Measurements from ENCODE around the gene GSTT4. TPM values are rescaled to one million over a fixed set of nuclear protein-coding genes. Genes with fewer than 3 reads are reported as not detected.
"Not testable (repeated sequence)": the region's sequence is repeated elsewhere in the genome, so short reads cannot be mapped to it uniquely, and the experiment has no call there.

The GSTT4 gene
- polyA plus RNA-seq, 4 donors, result 0.08 to 0.09 TPM; not detected in 2

DNA sequence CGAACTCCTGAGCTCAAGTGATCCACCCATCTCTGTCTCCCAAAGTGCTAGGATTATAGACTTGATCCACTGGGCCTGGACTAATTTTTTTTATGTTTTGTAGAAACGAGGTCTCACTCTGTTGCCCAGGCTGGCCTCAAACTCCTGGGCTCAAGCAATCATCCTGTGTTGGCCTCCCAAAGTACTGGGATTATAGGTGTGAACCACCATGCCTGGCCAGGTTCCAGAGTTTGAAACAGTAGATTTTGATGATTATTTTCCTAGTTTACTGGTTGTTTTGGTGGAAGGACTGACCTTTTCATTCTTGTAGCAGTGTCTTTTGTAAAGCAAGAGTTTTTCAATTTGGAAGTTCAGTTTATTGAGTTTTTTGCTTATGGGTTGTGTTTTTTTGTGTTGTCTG is 20.8 kb upstream of the GSTT4 start:
- no peak for DNase-seq (ENCODE audit: low read depth in 4 of 4, low spot score in 2 of 4)

- DNase-seq (ENCODE audit: low read depth in 4 of 4, low spot score in 2 of 4), result no peak
Observed at GRCh38 chr22:24025475-24025874, 20.2 kb upstream of the GSTT4 start.

DNA sequence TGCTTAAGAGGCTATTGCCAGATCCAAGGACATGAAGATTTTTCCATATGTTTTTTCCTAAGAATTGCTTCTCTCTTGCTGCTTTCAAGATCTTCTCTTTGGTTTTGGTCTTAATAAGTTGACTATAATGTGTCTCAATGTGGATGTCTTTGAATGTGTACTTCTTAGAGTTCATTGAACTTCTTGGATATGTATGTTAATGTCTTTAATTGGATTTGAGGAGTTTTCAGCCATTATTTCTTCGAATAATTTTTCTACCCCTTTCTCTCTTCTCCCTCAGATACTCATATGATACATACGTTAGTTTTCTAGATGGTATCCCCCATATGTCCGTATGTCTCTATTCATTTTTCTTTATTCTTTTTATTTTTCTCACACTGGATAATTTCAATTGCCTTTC is 19.1 kb upstream of the GSTT4 start:
- no peak for DNase-seq (ENCODE audit: low read depth in 4 of 4, low spot score in 2 of 4)

- DNase-seq (ENCODE audit: low read depth in 4 of 4, low spot score in 2 of 4), result no peak
Observed at GRCh38 chr22:24023204-24023789, 18.0 kb upstream of the GSTT4 start.

- no peak for DNase-seq (ENCODE audit: low read depth in 4 of 4, low spot score in 2 of 4)
Observed at GRCh38 chr22:24021304-24021703, 16.1 kb upstream of the GSTT4 start.

GRCh38 chr22:24016156-24016555 is 10.9 kb upstream of the GSTT4 start:
- no peak for DNase-seq (ENCODE audit: low read depth in 4 of 4, low spot score in 2 of 4)

DNA sequence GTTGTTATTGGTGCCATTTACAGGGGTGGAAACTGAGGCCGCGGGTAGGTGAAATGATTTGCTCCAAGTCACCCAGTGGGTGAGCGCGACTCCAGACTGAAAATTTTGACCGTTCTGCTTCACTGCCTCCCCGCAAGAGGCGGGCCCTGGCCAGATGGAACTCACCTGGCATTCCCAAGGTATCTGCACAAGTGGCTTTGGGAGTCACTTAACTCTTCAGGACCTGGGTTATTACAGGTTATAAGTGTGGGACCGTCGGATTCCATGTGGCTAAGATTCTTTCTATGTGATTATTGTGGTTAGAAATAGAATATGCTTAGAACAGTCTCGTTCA is 6.4 kb upstream of the GSTT4 start:
- DNase-seq (ENCODE audit: low read depth in 4 of 4, low spot score in 2 of 4), result no peak

DNA sequence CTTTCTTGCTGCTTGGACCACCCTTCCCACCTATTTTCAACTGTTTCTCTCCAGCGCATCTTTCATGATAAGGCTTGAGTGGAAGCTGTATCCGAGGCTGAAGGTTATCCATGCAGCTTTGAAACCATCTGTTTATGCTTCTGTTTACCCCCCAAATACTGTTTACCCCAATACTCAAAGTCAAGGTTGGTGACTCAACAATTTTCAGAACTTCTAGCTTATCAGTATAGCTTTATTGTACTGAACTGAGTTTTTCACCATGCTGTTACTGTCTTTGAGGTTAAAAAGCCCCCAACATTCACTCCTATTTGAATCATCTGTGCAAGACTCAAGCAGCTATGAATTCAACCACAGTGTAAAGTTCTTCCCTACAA is 4.8 kb upstream of the GSTT4 start:
- DNase-seq (ENCODE audit: low read depth in 4 of 4, low spot score in 2 of 4), result no peak

DNA sequence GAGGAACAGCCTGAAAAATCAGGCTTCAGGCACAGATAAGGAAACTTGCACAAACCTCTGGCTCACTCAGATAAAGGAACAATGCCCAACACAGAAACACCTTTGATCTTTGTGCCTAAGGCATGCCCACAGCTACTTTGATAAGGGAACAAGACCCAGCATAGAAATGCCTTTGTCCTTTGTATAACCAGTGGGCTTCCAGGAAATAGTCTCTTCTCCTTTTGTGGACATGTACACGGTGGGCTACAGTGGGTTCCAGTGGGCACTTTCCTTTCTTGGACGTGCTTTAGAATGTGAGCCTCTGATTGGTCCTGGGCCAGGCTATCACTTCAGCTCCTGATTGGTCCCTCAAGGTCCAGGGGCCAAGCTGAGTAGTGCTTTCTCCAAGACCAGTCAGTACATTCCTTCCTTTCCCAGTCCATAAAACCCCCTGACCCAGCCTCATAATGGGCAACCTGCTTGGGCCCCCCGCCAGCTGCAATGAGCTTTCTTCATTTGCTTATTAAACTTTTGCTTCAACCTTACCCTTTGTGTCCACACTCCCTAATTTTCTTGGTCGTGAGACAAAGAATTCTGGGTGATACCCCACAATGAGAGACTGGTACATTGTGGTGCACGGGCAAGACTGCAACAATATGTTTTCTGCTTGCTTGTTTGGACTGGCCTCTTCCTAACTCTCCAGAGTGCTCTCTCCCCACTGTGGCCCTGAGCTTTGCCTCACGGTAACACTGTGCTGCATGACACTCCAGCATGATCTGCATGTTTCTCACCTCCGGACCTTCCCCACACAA is 4.2 kb upstream of the GSTT4 start:
- DNase-seq (ENCODE audit: low read depth in 4 of 4, low spot score in 2 of 4), result no peak

GRCh38 chr22:24008381-24009226 is 3.4 kb upstream of the GSTT4 start:
- DNase-seq (ENCODE audit: low read depth in 4 of 4, low spot score in 2 of 4), result no peak

DNA sequence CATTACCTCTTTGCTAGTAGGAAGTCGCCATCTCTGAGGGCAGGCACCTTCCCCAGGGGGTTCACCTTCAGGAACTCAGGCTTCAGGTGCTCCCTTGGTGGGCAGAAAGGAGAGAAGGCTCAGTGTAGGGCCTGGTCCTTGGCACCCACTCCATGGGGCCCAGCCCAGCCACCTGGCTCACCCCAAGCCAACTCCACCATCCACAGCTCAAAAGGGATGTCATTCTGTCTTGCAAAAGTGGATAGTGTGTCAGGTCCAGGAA is 2.7 kb upstream of the GSTT4 start:
- DNase-seq (ENCODE audit: low read depth in 4 of 4, low spot score in 2 of 4), result no peak

DNA sequence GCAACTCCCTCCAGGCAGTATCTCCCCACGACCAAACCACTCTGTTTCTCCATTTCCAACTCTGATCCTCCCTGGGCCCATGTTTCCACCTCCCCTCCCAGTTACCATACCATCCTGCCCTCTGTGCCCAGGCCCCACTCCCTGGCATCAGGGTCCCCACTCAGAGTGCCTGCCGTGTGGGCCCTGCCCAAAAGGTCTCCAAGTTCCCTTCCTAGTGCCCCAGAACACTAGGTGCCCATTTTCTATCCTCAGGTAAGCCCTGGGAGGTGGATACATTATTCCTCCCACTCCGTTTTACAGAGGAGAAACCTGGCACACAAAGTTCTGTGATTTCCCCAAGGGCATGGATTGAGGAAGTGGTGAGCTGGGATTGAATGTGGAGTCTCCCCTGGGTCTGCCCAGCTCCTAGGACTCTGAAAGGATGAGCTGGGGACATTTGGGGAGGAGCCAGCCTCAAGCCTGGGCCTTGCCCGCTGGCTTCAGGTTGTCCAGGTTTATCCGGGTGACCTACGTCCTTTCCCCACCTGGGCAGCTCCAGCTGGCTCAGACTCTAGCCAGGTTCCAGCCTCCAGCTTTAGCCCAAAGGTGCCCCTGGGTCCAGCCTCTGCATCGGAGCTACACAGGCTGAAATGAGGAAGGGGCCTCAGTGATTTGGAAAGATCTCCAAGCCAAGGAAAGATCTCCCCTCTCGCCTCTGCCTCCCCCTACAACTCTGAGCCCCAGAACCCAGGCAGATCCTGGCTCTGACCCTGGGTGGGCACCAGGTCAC is 2.2 kb upstream of the GSTT4 start:
- no peak for DNase-seq (ENCODE audit: low read depth in 4 of 4, low spot score in 2 of 4)

DNA sequence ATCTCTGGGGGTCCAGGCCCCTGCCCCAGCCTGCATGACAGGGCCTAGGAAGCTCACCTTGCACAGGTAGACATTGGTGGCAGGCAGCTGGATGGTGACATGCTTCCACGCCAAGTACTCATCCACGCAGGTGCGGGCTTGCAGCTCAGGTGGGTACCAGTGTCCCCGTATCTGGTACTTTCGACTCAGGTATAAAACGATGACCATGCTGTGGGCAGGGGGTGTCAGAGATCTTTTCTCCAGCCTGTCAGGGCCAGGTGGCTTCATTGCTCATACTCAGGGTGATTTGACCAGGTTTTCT is 1.6 kb upstream of the GSTT4 start:
- no peak for DNase-seq (ENCODE audit: low read depth in 4 of 4, low spot score in 2 of 4)

DNA sequence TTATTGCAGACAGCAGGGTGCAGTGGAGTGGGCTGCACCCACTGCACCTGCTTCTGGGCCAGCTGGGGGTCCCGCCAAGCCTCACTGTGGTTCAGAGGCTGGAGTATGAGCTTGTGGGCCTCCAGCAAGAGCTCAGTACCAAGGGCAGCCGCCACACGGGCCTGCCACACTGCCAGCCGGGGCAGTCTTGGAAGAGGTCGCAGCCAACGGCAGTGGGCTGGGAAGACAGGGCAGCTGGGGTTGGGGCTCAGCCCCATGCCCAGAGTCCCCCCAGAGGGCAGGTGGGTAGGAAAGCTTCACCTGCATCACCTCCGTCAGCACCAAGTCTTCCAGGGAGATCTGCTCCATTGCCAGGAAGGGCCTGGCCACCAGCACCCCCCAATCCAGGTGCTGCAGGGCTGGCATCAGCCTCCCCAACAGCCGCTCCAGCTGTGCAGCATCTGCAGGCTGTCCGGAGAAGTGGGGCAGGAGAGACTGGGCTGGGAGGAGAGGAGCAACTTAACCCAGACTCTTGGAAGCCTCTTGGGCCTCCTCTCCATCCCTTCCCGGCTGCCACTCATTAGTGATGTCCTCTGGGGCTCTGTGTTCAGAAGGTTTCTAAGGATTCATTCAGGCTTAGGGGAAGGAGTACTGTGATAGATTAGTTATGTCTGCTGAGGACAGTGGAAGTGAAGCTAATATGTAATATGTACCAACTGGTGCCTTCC is 1.1 kb upstream of the GSTT4 start:
- no peak for DNase-seq (ENCODE audit: low read depth in 4 of 4, low spot score in 2 of 4)

DNA sequence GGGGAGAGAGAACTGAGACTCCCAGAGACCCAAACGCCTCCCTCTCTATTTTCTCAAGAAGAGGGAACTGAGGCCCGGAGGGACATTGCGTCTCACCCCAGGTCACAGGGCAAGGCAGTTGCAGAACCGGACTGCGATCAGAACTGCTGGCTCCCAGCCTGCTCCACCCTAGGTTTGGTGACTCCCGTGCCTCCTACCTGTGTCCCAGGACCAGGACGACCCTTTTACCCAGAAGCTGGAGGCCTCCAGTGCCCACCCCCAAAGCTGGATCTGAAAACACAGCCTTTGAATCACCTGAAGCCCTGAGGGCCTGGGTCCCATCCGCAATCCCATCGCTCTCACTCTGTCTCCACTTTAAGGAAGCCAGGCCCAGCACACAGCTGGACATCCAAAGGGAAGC is 1.4 kb downstream of the GSTT4 start:
- no peak for DNase-seq (ENCODE audit: low read depth in 4 of 4, low spot score in 2 of 4)

GRCh38 chr22:24002851-24003250 is 2.4 kb downstream of the GSTT4 start:
- no peak for DNase-seq (ENCODE audit: low read depth in 4 of 4, low spot score in 2 of 4)

DNA sequence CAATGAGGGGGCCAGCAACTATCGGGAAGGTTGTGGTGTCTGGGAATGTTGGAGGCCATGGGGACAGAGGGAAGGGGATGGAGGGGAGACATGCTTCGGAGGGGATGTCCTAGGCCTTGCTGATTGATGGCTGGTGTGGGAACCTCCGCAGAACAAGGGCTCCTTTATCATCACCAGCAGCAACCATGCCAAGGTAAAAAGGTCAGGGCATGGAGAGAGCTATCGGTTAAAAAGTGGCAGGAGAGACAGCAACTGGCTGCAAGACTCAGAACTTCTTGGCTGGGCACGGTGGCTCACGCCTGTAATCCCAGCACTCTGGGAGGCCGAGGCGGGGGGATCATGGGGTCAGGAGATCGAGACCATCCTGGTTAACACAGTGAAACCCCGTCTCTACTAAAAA is 3.0 kb downstream of the GSTT4 start:
- DNase-seq (ENCODE audit: low read depth in 4 of 4, low spot score in 2 of 4), result no peak

DNA sequence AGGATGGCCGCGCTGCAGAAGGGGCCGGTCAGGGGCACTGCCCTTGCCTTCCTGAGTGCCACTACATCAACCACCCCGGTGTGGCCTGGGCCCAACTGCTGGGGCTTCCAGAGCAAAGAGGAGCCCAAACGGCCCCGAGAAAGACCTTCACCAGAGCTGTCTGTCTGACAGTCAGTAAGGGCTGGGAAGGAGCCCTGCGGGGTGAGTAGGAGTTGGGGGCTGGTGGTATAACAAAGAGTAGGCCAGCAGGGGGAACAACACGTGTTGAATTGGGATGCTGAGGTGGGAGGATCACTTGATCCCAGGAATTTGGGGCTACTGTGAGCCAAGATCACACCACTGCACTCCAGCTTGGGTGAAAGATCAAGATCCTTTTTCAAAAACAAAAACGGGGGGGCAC is 3.9 kb downstream of the GSTT4 start:
- DNase-seq (ENCODE audit: low read depth in 4 of 4, low spot score in 2 of 4), result no peak

- not testable (repeated sequence) for DNase-seq (ENCODE audit: low read depth in 4 of 4, low spot score in 2 of 4)
Observed at GRCh38 chr22:23999779-24000178, 5.5 kb downstream of the GSTT4 start.

DNA sequence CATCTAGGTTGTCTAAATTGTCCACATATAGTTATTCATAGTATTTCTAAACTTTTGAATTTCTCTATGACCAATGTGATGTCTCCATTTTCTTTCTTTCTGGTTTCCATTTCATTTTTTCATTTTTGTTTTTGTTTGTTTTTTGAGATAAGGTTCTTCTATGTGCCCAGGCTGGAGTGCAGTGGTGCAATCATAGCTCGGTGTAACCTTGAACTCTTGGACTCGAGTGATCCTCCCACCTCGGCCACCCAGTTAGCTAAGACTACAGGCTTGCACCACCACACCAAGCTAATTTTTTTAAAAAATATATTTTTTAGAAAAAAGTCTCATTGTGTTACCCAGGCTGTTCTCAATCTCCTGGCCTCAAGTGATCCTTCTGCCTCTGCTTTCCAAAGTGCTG is 8.2 kb downstream of the GSTT4 start:
- DNase-seq (ENCODE audit: low read depth in 4 of 4, low spot score in 2 of 4), result no peak

DNA sequence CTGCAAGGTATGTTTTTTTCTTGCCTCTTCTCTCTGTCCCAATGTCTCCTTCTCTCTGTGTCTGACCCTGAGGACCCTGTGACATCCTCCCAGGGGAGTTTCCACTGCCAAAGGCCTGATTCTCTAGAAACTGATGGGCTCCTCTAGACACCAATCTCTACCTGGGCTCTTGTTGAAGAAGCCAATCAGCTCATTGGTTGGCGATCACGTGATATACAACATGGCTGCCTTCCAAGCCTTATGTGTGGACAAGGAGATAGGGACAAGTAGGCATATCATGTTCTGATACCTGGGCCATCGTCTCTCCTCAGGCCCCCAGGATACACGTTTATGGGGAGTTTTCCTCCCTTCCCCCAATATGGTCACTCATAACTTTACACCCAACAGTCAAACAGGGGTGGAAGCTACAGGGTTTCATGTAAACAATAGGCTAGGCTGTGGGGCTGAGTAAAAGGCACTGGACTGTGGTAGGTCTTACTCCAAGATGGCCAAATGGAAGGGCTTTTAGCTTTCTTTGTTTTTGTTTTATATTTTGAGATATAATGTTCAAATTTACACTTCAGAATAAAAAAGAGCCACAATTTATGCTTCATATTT is 11.6 kb downstream of the GSTT4 start:
- not testable (repeated sequence) for DNase-seq (ENCODE audit: low read depth in 4 of 4, low spot score in 2 of 4)

Data from left renal cortex interstitium (tissue), 4 donors.